Endothelial cell of umbilical vein (primary cell): ENCODE results near the gene WDR89. TPM values are rescaled to one million over a fixed set of nuclear protein-coding genes. Genes with fewer than 3 reads are reported as not detected.

Experiments used
- BruUV-seq: library from RNA; stranded (reverse); fragments of 400-500 nt; replicated peaks from 2 replicates; lab custom pipeline; 2021; lab: Mats Ljungman, UMichigan
- CTCF ChIA-PET: fragments of 300-600, 350-600 bp; sonication (Branson Sonifier 250); formaldehyde crosslinking; loops from one replicate; lab custom pipeline; 2021; ENCODE audit warnings: antibody characterized with exemption, inconsistent platforms; lab: Charles Lee
- POLR2A ChIA-PET: fragments of 300-600, 350-600 bp; sonication (Branson Sonifier 250); formaldehyde crosslinking; loops from one replicate; lab custom pipeline; 2021; ENCODE audit warnings: antibody characterized with exemption, inconsistent platforms; lab: Charles Lee
- DNase-seq: peaks from one replicate; pipeline ENCODE4 v3.0.0-alpha.2; 2011; ENCODE audit warnings: low read depth, low spot score
- FAIRE-seq: peaks from 2 replicates; lab custom pipeline; 2011; peaks lifted over from hg19 to GRCh38; lab: Jason Lieb, UNC
- H2AFZ ChIP-seq: 2 replicates; pipeline ENCODE4 v1.6.0; 2012; ENCODE audit warnings: low read depth, low read length, control low read depth, inconsistent platforms
- H3K27ac ChIP-seq: 2 replicates; pipeline ENCODE4 v1.5.1; 2011; ENCODE audit warnings: low read depth, mild to moderate bottlenecking, control low read depth, low read length, moderate library complexity; ENCODE audit not compliant: insufficient read depth
- H3K27me3 ChIP-seq, 2 experiments: 2 replicates each; pipeline versions ENCODE4 v1.6.0 to v1.6.1; 2011; ENCODE audit warnings: low read length in 2 of 2, mixed read lengths in 1 of 2; ENCODE audit not compliant: control insufficient read depth in 2 of 2, insufficient read depth in 2 of 2
- H3K36me3 ChIP-seq, 2 experiments: 2 replicates in 1 of 2; 3 replicates in 1 of 2; pipeline ENCODE4 v1.5.1; 2011; ENCODE audit warnings: low read length in 2 of 2, mild to moderate bottlenecking in 1 of 2, moderate library complexity in 1 of 2; ENCODE audit not compliant: control insufficient read depth in 2 of 2, insufficient read depth in 2 of 2; ENCODE audit errors: extremely low read depth in 1 of 2
- H3K4me1 ChIP-seq: 3 replicates; pipeline ENCODE4 v1.5.1; 2011; ENCODE audit warnings: mild to moderate bottlenecking, low read length; ENCODE audit not compliant: control insufficient read depth, insufficient read depth; ENCODE audit errors: extremely low read depth
- H3K4me2 ChIP-seq: 2 replicates; pipeline ENCODE4 v1.6.1; 2011; ENCODE audit warnings: low read length, control low read depth, mixed read lengths; ENCODE audit not compliant: insufficient read depth
- H3K4me3 ChIP-seq, 3 experiments: fragments of 200-600 bp in 1 of 3; sonication (generic), shearing (Covaris generic) in 1 of 3; replicated peaks in 1 of 3; 2 replicates each; pipeline ENCODE4 v1.5.1; 2011 to 2016; ENCODE audit warnings: control low read depth in 3 of 3, low read length in 3 of 3, mild to moderate bottlenecking in 2 of 3, inconsistent platforms in 1 of 3, low read depth in 1 of 3, moderate library complexity in 1 of 3; ENCODE audit not compliant: insufficient read depth in 1 of 3
- H3K79me2 ChIP-seq: 2 replicates; pipeline ENCODE4 v1.6.0; 2012; ENCODE audit warnings: low read length, inconsistent platforms; ENCODE audit not compliant: control insufficient read depth, insufficient read depth
- H3K9ac ChIP-seq: replicated peaks from 2 replicates; pipeline ENCODE3; 2011; ENCODE audit warnings: low read length, control low read depth; ENCODE audit not compliant: insufficient read depth; ENCODE audit errors: extremely low read depth
- H3K9me1 ChIP-seq: replicated peaks from 3 replicates; pipeline ENCODE4 v1.6.0; 2011; ENCODE audit warnings: mild to moderate bottlenecking, low read length; ENCODE audit not compliant: control insufficient read depth, insufficient read depth; ENCODE audit errors: extremely low read depth
- H3K9me3 ChIP-seq: replicated peaks from 2 replicates; pipeline ENCODE4 v1.5.1; 2012; ENCODE audit warnings: low read length, inconsistent platforms; ENCODE audit not compliant: control insufficient read depth, insufficient read depth
- H4K20me1 ChIP-seq: replicated peaks from 2 replicates; pipeline ENCODE3; 2011; ENCODE audit warnings: mild to moderate bottlenecking, low read length; ENCODE audit not compliant: control insufficient read depth, insufficient read depth; ENCODE audit errors: extremely low read depth
- CTCF ChIP-seq, 2 donors: IDR thresholded peaks; 1 replicate in 1 of 2; 2 replicates in 1 of 2; pipeline ENCODE4 v1.5.1; 2011; ENCODE audit warnings: low read length in 2 of 2, mild to moderate bottlenecking in 2 of 2, moderate library complexity in 2 of 2, control low read depth in 1 of 2, inconsistent platforms in 1 of 2, low read depth in 1 of 2; ENCODE audit not compliant: insufficient read depth in 1 of 2; ENCODE audit errors: extremely low read depth in 1 of 2
- EZH2 ChIP-seq: IDR thresholded peaks from 2 replicates; pipeline ENCODE4 v1.6.1; 2012; ENCODE audit warnings: borderline replicate concordance, low read depth, mild to moderate bottlenecking, moderate library complexity, low read length, inconsistent platforms; ENCODE audit not compliant: severe bottlenecking
- FOS ChIP-seq: IDR thresholded peaks from 2 replicates; pipeline ENCODE4 v1.6.1; 2011; ENCODE audit warnings: mild to moderate bottlenecking, low read length, moderate library complexity, borderline replicate concordance; ENCODE audit not compliant: insufficient read depth
- GATA2 ChIP-seq: IDR thresholded peaks from 2 replicates; pipeline ENCODE4 v1.7.0; 2011; ENCODE audit warnings: low read depth, mild to moderate bottlenecking, moderate library complexity, mixed read lengths, low read length; ENCODE audit not compliant: insufficient read length, insufficient read depth
- JUN ChIP-seq: IDR thresholded peaks from 2 replicates; pipeline ENCODE4 v1.6.1; 2011; ENCODE audit warnings: borderline replicate concordance, low read depth; ENCODE audit not compliant: insufficient read length, insufficient read depth
- MYC ChIP-seq: IDR thresholded peaks from one replicate; pipeline ENCODE4 v1.6.1; 2011; ENCODE audit warnings: mild to moderate bottlenecking, low read depth, low read length
- POLR2A ChIP-seq: IDR thresholded peaks from 2 replicates; pipeline ENCODE4 v1.6.1; 2012; ENCODE audit warnings: low read depth, mild to moderate bottlenecking, control low read depth, low read length
- POLR2AphosphoS5 ChIP-seq: IDR thresholded peaks from 2 replicates; pipeline ENCODE4 v1.6.1; 2012; ENCODE audit warnings: low read depth, mild to moderate bottlenecking, control low read depth, low read length, moderate library complexity; ENCODE audit not compliant: insufficient read depth
- dilution Hi-C: fragments of 300-500 bp; cut with MboI; formaldehyde crosslinking; loops from one replicate; pipeline ENCODE4 v1.15.0; 2019; ENCODE audit warnings: low sequenced_read_pairs; ENCODE audit not compliant: extremely low pct_ligation_motif_present
- intact Hi-C: fragments of 100-400 bp; cut with micrococcal nuclease; formaldehyde crosslinking; loops from one replicate; pipeline ENCODE4 v1.10.0; 2022
- polyA plus RNA-seq, 4 experiments: library from polyadenylated mRNA; depleted of rRNA in 3 of 4; stranded (reverse) in 3 of 4; unstranded in 1 of 4; fragments of >200 nt; gene quantifications; 2 replicates each; pipeline versions ENCODE4 v1.2.1 to v1.2.3, GENCODE V29; 2011 to 2012; ENCODE audit warnings: missing spikeins in 1 of 4
- total RNA-seq: library from RNA; stranded (reverse); gene quantifications from 2 replicates; pipeline ENCODE4 v1.2.3, GENCODE V29; 2021
- TF ChIP-seq, protein P1 (sequence below): IDR thresholded peaks from 2 replicates; pipeline ENCODE4 v1.6.1; 2011; ENCODE audit not compliant: insufficient read depth, insufficient read length

The WDR89 gene
- total and polyA plus RNA-seq, 2 donors (not counting 3 experiments of a cell fraction or from before 2014, with no cell fraction given), result 3.5 to 10.7 TPM

- POLR2A ChIA-PET, result no interaction called here
- CTCF ChIA-PET, result interaction anchor here (1.0 to 1.3 kb wide), 4 partner anchors 11 to 300 kb away, joined by 3 to 4 read pairs (median 3); no protein-coding TSS in a partner anchor
- Histone ChIP-seq H4K20me1 (no peaks in the 10 kb centered on the region), H3K79me2 (no peaks in the 10 kb centered on the region), H3K4me2 (no peak overlapping the region), H3K27me3 (no peaks in the 10 kb centered on the region), H3K4me1 (no peaks in the 10 kb centered on the region), H2AFZ (no peak overlapping the region), H3K9me1 (no peaks in the 10 kb centered on the region), H3K36me3 (peaks cover 0 to 4% of the 10 kb centered on the region in 2 experiments), H3K27ac (no peak overlapping the region), H3K9ac (no peak overlapping the region), H3K9me3 (no peaks in the 10 kb centered on the region), H3K4me3 (no peak overlapping the region)
- TF ChIP-seq MYC (no peak), GATA2 (no peak), POLR2AphosphoS5 (no peak), CTCF (IDR thresholded peaks at IDR 0.05; ENCODE audit: extremely low read depth in 1 of 2, insufficient read depth in 1 of 2, low read depth in 1 of 2, low read length in 2 of 2) (no peak), FOS (no peak), EZH2 (no peak), JUN (no peak), POLR2A (no peak)
- TF ChIP-seq, protein P1, sequence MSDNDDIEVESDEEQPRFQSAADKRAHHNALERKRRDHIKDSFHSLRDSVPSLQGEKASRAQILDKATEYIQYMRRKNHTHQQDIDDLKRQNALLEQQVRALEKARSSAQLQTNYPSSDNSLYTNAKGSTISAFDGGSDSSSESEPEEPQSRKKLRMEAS, result no peak
- intact Hi-C loops (no loop called here), dilution Hi-C loops (no loop called here)
- BruUV-seq, result no TSS peak
- DNase-seq (no peak), FAIRE-seq (no peak)
Observed at GRCh38 chr14:63689132-63689531, 47.5 kb upstream of the WDR89 start.
